MM.1S (cell line): ENCODE results near the gene NDUFS2.

Experiments used
- CTCF ChIP-seq: fragments of 300-600 bp; sonication (generic); IDR thresholded peaks from 2 replicates; pipeline ENCODE4 v1.5.1; 2016; ENCODE audit warnings: antibody characterized with exemption, low read length, mixed read lengths
- EZH2phosphoT487 ChIP-seq: fragments of 300-600 bp; sonication (generic); IDR thresholded peaks from 2 replicates; pipeline ENCODE4 v1.6.1; 2018; ENCODE audit warnings: antibody characterized with exemption, low read length

DNA sequence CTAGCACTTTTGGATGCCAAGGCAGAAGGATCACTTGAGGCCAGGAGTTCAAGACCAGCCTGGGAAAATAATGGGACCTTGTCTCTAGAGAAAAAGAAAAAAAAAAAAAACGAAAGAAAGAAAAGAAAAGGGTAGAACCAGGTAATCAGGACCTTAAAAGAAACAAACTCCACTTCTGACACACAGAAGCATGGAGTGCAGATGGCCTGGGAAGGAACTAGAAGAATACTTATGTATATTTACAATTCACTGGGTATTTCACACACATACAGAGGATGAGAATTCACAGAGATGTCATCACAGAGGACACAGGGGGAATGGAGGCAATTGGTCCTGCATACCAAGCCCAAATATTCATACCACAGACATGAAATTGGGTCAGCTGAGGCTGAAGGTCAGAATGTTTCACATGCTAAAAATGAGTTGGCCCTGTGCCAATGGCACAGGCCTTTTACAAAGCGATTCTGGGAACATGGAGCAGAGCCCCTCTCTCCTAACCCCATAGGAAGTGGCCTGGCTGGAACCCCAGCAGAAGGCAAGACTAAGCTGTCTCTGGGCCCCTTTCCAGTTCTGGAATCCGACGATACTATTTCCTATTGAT lies 29.3 kb upstream of the NDUFS2 start:
- TF ChIP-seq CTCF (no peak), EZH2phosphoT487 (no peak)
